Stomach smooth muscle (tissue), 2 donors: ENCODE data around the gene SERPINB6.
"Not testable (repeated sequence)": the region's sequence is repeated elsewhere in the genome, so short reads cannot be mapped to it uniquely, and the experiment has no call there.

ENCODE experiments used
- H3K27ac ChIP-seq: one replicate; pipeline ENCODE4 v1.7.0; 2013; ENCODE audit warnings: mild to moderate bottlenecking, low read length, inconsistent platforms
- H3K27me3 ChIP-seq, 2 donors: one replicate each; pipeline ENCODE4 v1.7.0; 2013; ENCODE audit warnings: low read length in 2 of 2; ENCODE audit not compliant: insufficient read depth in 2 of 2, control insufficient read depth in 1 of 2
- H3K36me3 ChIP-seq, 2 donors: one replicate each; pipeline ENCODE4 v1.7.0; 2013; ENCODE audit warnings: low read length in 2 of 2; ENCODE audit not compliant: control insufficient read depth in 2 of 2, insufficient read depth in 2 of 2
- H3K4me1 ChIP-seq: one replicate; pipeline ENCODE4 v1.7.0; 2013; ENCODE audit warnings: low read length; ENCODE audit not compliant: control insufficient read depth, insufficient read depth
- H3K4me3 ChIP-seq, 2 donors: one replicate each; pipeline ENCODE4 v1.7.0; 2013; ENCODE audit warnings: low read length in 2 of 2
- H3K9ac ChIP-seq, 2 donors: one replicate each; pipeline ENCODE4 v1.7.0; 2013; ENCODE audit warnings: low read length in 2 of 2, mild to moderate bottlenecking in 1 of 2
- H3K9me3 ChIP-seq, 2 donors: one replicate each; pipeline ENCODE4 v1.7.0; 2013; ENCODE audit warnings: low read length in 2 of 2; ENCODE audit not compliant: control insufficient read depth in 2 of 2
- donor health status: healthy.
- donor health status: Pancreatic carcinoma.

The SERPINB6 gene

DNA sequence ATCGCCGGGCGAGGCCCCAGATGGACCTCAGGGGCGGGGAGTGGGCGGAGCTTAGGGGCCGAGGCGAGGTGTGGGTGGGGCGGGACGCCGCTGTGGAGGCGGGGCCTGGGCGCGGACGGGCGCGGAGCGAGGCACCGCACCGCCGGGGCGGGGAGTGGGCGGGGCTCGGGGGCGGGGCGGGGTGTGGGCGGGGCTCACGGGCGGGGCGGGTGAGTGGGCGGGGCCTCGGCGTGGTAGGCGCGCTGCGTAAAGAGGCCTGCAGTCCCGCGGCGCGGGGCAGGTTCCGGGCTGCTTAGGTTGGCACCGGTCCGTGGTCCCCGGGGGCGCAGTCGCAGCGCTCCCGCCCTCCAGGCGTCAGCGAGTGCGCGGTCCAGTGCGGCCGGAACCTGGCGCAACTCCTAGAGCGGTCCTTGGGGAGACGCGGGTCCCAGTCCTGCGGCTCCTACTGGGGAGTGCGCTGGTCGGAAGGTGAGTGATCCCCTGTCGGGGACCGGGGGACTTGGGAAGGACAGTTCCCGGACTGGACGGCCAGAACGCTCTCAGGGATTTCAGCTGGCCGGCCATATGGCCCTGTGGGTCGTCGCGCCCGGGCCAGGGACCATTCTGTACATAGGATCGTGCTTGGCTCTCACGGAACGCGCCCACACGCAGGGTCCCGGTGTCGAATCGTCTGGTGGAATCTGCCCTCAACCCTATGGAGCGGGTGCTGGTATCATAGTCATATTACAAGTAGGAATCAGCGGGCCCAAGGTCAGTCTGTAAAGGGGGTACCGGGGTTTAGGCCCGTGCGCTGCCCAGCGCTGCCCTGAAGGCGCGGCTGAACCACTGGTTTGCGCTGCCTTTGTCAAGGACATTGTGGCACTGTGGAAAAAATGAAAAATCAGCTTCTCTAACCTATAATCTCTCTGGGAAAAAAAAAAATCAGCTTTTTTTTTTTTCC lies 28.5 kb upstream of the SERPINB6 start, which contains the start of gene NQO2:
Gene NQO2, plus strand, starts transcription at position 277 of the 940 bp plus-strand sequence. CDS start 6,659 bp downstream, outside the sequence.
- Histone ChIP-seq H3K36me3 (peaks cover 6% of the 10 kb centered on the region in 2 donors), H3K4me1 (peaks cover 17% of the 10 kb centered on the region), H3K9ac (peak within 1 kb of the TSS; percentile 91 to 93)

DNA sequence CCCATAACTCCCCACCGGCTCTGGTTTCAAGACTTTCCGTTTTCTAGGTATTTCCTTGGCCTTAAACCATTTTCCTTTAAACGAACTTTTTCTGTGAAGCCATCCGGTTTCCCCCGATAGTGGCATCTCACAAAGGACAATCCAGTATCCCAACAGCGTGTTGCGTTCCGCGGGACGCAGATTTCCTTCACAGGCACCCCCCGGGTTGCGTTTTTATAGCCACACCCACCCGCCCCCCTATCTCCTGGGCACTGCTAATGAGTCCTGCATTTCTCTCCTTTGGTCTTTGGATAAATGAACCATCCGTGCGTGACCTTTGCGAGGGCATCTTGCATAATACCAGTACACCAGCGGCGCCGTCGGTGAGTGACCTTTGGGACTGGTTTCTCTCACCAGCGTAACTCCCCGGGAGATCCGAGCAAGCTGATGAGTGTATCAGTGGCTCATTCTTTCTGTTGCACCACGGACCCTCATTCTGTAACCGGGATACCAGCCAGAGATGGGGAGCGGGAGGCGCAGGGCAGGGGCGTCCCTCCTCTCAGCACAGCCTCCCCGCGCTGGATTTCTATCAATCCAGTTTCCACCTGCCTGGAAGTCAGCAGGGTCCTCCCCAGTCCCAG lies 27.7 kb upstream of the SERPINB6 start:
- Histone ChIP-seq H3K27me3 (no peaks in the 10 kb centered on the region), H3K9me3 (no peaks in the 10 kb centered on the region), H3K4me1 (peaks cover 17% of the 10 kb centered on the region), H3K9ac (peak overlapping the region; percentile 60 to 65), H3K27ac (peak overlapping the region; percentile 53), H3K4me3 (peak overlapping the region; percentile 67 to 80), H3K36me3 (peaks cover 0 to under 1% of the 10 kb centered on the region in 2 donors)

More for the DNA sequence above, 28.5 kb upstream of the SERPINB6 start, which contains the start of gene NQO2:
- H3K27me3 ChIP-seq = no peaks in the 10 kb centered on the region
- H3K4me3 ChIP-seq = peak within 1 kb of the TSS; percentile 94 to 97
- peak within 1 kb of the TSS; percentile 67 for H3K27ac ChIP-seq
- H3K9me3 ChIP-seq = no peaks in the 10 kb centered on the region

DNA sequence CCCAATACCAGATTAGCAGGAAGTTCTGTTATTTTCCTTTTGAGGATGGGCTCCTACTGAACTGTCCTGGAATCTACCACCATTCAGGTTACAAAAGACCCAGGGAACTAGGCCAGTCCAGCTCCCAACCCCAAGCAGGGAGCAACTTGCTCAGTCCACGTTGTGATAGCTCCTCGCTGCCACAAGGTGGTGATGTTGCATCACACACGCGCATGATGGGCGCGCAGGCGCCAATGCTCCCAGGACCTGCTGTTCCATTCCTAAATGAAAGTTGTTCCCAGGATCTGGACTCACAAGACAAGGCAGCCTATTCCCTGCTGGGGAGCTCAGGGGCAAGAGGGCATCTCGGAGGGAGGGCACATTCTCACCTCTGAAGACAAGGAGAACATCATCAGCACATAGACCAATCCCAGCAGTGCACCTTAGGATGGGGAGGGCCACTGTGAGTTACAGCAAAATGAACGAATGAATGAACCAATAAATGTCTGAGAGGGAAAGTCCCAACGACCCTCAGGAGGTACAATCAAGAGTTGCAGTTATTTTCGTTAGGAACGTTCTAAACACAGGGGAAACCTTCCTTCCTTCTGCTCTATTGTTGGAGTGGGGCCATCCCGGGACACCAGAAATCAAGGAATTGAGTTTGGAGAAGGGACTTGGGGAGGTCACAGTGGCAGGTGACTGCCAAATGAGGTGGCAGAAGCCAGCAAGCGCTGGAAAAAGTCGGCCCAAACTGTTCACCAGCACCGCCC lies 27.1 kb upstream of the SERPINB6 start:
- peaks cover 17% of the 10 kb centered on the region for H3K4me1 ChIP-seq
- H3K27ac ChIP-seq = peak overlapping the region; percentile 53
- not testable (repeated sequence) for H3K36me3 ChIP-seq, H3K27me3 ChIP-seq, H3K9me3 ChIP-seq
- peak overlapping the region; percentile 60 to 65 for H3K9ac ChIP-seq
- peak overlapping the region; percentile 67 to 80 for H3K4me3 ChIP-seq

DNA sequence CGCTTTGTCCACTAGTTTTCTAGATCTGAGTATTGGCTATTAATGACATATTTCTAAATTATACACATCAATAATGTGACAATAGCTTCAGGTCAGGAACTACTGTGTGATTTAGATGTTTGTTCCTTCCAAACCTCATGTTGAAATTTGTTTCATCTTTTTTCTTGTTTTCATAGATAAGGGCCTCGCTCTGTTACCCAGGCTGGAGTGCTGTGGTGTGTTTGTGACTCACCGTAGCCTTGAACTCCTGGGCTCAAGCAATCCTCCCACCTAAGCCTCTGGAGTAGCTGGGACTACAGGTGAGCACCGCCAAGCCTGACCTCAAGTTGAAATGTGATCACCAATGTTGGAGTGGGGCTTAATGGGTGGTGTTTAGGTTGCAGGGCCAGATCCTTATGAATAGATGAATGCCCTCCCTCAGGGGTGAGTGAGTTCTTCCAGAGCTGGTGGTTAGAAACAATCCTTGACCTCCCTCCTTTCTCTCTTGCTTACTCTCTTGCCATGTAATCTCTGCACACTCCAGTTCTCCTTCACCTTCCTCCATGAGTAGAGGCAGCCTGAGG lies 22.5 kb upstream of the SERPINB6 start:
- Histone ChIP-seq H3K9me3 (no peaks in the 10 kb centered on the region), H3K36me3 (no peaks in the 10 kb centered on the region), H3K9ac (no peak overlapping the region), H3K27me3 (no peaks in the 10 kb centered on the region), H3K27ac (no peak overlapping the region), H3K4me3 (no peak overlapping the region), H3K4me1 (peaks cover 10% of the 10 kb centered on the region)

DNA sequence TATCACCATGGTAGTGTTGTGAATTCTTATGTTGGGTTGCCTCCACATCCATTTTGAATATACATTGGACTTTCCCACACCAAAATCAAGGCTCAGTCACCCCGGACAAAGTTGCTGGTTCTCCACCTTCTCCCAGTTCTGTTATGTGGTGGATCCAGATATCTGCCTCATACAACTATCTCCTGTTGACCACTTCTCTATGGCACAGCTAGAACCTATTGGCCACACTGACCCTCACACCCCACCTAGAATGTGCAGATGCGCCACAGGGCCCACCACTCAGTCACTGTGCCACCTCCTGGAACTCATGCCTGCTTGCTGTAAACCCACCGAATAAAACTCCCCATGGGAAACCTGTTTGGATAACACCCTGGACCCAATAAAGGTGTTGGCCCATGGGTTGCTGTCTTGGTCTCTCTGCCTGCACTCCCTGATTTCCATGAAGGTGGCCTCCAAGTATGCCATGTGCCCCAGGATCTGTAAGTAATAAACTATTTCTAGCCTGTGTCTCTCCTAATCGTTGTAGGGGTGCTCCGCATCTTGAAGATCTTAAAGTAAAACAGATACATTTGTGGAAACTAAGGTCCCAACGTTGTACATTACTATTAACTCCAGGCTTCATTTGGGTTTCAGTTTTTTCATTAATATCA lies 21.1 kb upstream of the SERPINB6 start:
- peak overlapping the region; percentile 50 for H3K27ac ChIP-seq
- H3K27me3 ChIP-seq = no peaks in the 10 kb centered on the region
- H3K4me3 ChIP-seq = no peak overlapping the region

DNA sequence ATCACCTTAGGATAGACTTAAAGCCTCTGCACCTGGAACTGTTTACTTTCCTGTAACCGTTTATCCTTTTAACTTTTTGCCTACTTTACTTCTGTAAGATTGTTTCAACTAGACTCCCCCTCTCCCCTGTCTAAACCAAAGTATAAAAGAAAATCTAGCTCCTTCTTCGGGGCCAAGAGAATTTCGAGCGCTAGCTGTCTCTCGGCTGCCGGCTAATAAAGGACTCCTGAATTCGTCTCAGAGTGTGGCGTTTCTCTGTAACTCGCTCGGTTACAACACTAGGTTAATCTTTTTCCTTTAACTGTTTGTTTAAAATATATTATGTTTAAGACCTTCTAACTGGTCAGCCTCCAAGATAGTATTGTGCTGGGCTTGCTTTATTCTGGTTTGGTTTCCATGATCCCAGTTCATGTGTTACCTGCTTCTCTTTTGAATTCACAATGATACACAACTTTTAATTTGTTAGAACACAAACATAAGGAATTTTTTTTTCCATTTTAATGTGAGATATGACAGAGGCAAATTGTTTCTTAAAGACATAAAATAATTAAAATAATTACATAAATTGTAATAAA lies 19.7 kb upstream of the SERPINB6 start:
- Histone ChIP-seq H3K4me1 (peaks cover 18% of the 10 kb centered on the region), H3K36me3 (no peaks in the 10 kb centered on the region), H3K27ac (peak overlapping the region; percentile 99), H3K9ac (peak overlapping the region; percentile 89 to 99), H3K4me3 (peak overlapping the region; percentile 81 to 91), H3K9me3 (no peaks in the 10 kb centered on the region), H3K27me3 (no peaks in the 10 kb centered on the region)

More for the DNA sequence above, 21.1 kb upstream of the SERPINB6 start:
- no peaks in the 10 kb centered on the region for H3K9me3 ChIP-seq
- H3K4me1 ChIP-seq = peaks cover 12% of the 10 kb centered on the region
- H3K36me3 ChIP-seq = no peaks in the 10 kb centered on the region
- H3K9ac ChIP-seq = no peak overlapping the region

DNA sequence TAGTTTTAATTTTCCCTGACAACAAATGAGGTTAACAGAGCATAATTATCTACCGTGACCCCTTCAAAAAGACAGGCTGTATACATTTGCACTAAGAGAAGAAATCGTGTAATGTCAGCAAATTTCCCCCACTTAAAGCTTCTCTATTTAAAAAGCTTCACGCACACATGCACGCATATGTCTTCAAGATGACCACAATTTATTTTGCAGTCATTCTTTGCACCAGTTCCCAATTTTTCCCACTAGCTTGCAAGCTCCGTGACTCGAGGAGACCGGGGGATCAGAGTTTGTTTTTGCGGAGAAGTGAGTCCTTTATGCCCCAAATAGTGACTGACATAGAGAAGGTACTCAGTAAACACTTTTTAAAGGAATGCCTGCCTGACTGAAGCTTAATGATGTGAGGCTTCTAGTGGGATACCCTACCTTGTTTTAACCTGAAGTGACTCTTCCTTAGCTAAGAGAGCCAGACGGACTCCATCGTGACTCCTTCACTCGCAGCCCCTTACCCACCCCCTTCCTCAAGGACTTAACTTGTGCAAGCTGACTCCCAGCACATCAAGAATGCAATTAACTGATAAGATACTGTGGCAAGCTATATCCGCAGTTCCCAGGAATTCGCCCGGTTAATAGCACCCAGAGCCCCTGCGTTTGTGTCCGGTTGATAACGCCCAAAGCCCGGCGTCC lies 19.0 kb upstream of the SERPINB6 start:
- H3K4me3 ChIP-seq = peak overlapping the region; percentile 81 to 91
- H3K9ac ChIP-seq = peak overlapping the region; percentile 89 to 99
- H3K4me1 ChIP-seq = peaks cover 18% of the 10 kb centered on the region
- H3K36me3 ChIP-seq = no peaks in the 10 kb centered on the region
- H3K9me3 ChIP-seq = no peaks in the 10 kb centered on the region
- H3K27me3 ChIP-seq = no peaks in the 10 kb centered on the region
- H3K27ac ChIP-seq = peak overlapping the region; percentile 99

DNA sequence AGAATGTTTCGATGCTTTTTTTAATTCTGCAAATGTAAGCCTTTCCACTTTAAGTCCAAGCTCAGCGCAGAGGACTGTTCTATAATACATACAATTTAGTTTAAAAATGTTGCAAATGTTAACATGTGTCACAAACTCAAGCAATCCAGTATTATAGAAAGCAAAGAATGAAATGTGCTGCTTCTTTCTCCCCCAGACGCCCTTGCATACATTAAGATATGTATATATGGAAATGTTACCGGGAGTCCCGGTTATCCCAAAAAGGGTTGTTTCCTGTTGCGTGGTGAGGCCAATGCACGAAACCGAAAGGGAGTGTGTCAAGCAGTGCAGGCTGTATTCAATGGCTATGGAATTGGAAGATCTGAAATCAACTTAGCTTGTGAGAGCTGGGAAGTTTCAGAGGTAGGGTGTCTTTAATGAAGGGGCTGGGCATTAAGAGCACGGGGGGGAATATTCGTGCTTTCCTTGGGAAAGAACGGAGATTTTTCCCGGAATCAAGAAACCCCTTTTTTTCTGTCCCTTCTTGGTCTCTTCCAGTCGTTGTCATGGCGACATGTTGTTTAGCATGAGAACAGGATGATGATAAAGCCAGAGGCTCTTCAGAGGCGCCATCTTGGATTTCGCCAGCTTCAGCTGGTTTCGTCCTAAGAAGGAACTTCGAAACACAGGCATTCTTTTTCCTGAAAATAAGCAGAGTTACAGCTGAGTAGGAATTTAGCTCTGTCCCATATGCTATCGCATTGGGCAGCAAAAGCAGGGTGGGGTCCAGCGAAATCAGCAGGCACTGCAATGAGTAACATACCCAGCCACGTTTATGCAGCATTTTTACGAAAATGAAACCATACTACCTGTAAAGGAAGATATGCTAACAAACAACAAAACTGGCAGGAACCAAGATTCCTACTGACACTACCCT lies 18.2 kb upstream of the SERPINB6 start:
- H3K27ac ChIP-seq = peak overlapping the region; percentile 99
- H3K27me3 ChIP-seq = no peaks in the 10 kb centered on the region

More for the DNA sequence above, 18.2 kb upstream of the SERPINB6 start:
- Histone ChIP-seq H3K36me3 (no peaks in the 10 kb centered on the region), H3K9me3 (no peaks in the 10 kb centered on the region), H3K9ac (peak overlapping the region; percentile 89 to 99), H3K4me1 (peaks cover 18% of the 10 kb centered on the region), H3K4me3 (peak overlapping the region; percentile 81 to 91)
